ENCODE measurements around the gene RAB3GAP2.
"Not testable (repeated sequence)": the region's sequence is repeated elsewhere in the genome, so short reads cannot be mapped to it uniquely, and the experiment has no call there.

RAB3GAP2 gene

GRCh38 chr1:220170836-220171526 lies 101.3 kb downstream of the RAB3GAP2 start:
- Histone ChIP-seq H3F3A (ENCODE audit: control insufficient read depth, insufficient read depth) (no peaks in the 10 kb centered on the region), H3K27me3 (ENCODE audit: control insufficient read depth, low read length) (no peaks in the 10 kb centered on the region), H3K9me2 (replicated peaks; ENCODE audit: control insufficient read depth, low read length) (no peaks in the 10 kb centered on the region), H4K20me1 (ENCODE audit: control insufficient read depth, insufficient read depth, low read depth, low read length) (no peaks in the 10 kb centered on the region), H3K4me2 (ENCODE audit: low read length) (no peak overlapping the region), H3K4me1 (ENCODE audit: control insufficient read depth, low read length) (no peaks in the 10 kb centered on the region), H3K79me2 (ENCODE audit: control insufficient read depth, low read length) (no peaks in the 10 kb centered on the region), H3K27ac (ENCODE audit: low read depth, low read length) (no peak overlapping the region), H3K4me3 (ENCODE audit: low read length) (no peak overlapping the region), H3K9me3 (ENCODE audit: control insufficient read depth, insufficient read depth, low read length) (no peaks in the 10 kb centered on the region), H3K36me3 (ENCODE audit: control insufficient read depth, low read length) (peaks cover 66% of the 10 kb centered on the region)
- TF ChIP-seq, protein P1, sequence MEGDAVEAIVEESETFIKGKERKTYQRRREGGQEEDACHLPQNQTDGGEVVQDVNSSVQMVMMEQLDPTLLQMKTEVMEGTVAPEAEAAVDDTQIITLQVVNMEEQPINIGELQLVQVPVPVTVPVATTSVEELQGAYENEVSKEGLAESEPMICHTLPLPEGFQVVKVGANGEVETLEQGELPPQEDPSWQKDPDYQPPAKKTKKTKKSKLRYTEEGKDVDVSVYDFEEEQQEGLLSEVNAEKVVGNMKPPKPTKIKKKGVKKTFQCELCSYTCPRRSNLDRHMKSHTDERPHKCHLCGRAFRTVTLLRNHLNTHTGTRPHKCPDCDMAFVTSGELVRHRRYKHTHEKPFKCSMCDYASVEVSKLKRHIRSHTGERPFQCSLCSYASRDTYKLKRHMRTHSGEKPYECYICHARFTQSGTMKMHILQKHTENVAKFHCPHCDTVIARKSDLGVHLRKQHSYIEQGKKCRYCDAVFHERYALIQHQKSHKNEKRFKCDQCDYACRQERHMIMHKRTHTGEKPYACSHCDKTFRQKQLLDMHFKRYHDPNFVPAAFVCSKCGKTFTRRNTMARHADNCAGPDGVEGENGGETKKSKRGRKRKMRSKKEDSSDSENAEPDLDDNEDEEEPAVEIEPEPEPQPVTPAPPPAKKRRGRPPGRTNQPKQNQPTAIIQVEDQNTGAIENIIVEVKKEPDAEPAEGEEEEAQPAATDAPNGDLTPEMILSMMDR (IDR thresholded peaks at IDR 0.05; ENCODE audit: low read depth, low read length, poor library complexity, severe bottlenecking), result no peak
- no peak for TF ChIP-seq EZH2phosphoT487 (IDR thresholded peaks at IDR 0.05; ENCODE audit: borderline replicate concordance, low read length)

GRCh38 chr1:220169887-220170286 lies 102.4 kb downstream of the RAB3GAP2 start:
- H3K27me3 ChIP-seq (ENCODE audit: control insufficient read depth, low read length); H3K79me2 ChIP-seq (ENCODE audit: control insufficient read depth, low read length); H3K27ac ChIP-seq (ENCODE audit: low read depth, low read length); H4K20me1 ChIP-seq (ENCODE audit: control insufficient read depth, insufficient read depth, low read depth, low read length); H3K9me3 ChIP-seq (ENCODE audit: control insufficient read depth, insufficient read depth, low read length); H3F3A ChIP-seq (ENCODE audit: control insufficient read depth, insufficient read depth); H3K4me1 ChIP-seq (ENCODE audit: control insufficient read depth, low read length); H3K4me3 ChIP-seq (ENCODE audit: low read length); H3K4me2 ChIP-seq (ENCODE audit: low read length); H3K9me2 ChIP-seq (replicated peaks; ENCODE audit: control insufficient read depth, low read length): not testable (repeated sequence)
- peaks cover 74% of the 10 kb centered on the region for H3K36me3 ChIP-seq (ENCODE audit: control insufficient read depth, low read length)

DNA sequence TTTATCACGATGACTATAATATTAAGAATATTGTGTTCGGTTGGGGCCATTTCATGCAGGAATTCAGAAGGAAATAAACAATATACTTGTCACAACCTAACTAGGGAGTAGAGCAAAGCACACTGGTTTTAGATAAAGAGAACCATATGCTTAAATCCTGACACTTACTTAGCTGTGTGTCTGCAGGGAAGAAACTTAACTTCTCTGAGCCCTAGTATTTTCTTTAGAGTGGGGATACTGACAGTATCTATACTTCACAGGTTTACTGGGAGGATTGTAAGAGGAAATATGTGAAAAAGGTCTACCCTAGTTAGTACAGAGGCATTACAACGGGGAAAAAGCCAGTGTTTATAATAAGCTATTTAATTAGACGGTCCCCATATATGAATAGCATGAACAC lies 105.4 kb downstream of the RAB3GAP2 start:
- H4K20me1 ChIP-seq (ENCODE audit: control insufficient read depth, insufficient read depth, low read depth, low read length), result no peaks in the 10 kb centered on the region
- no peaks in the 10 kb centered on the region for H3F3A ChIP-seq (ENCODE audit: control insufficient read depth, insufficient read depth)
- no peaks in the 10 kb centered on the region for H3K9me2 ChIP-seq (replicated peaks; ENCODE audit: control insufficient read depth, low read length)
- H3K4me1 ChIP-seq (ENCODE audit: control insufficient read depth, low read length), result no peaks in the 10 kb centered on the region
- H3K27ac ChIP-seq (ENCODE audit: low read depth, low read length), result no peak overlapping the region
- H3K27me3 ChIP-seq (ENCODE audit: control insufficient read depth, low read length), result no peaks in the 10 kb centered on the region
- H3K36me3 ChIP-seq (ENCODE audit: control insufficient read depth, low read length), result peaks cover 60% of the 10 kb centered on the region
- H3K9me3 ChIP-seq (ENCODE audit: control insufficient read depth, insufficient read depth, low read length), result no peaks in the 10 kb centered on the region
- no peak overlapping the region for H3K4me3 ChIP-seq (ENCODE audit: low read length)
- no peaks in the 10 kb centered on the region for H3K79me2 ChIP-seq (ENCODE audit: control insufficient read depth, low read length)
- H3K4me2 ChIP-seq (ENCODE audit: low read length), result no peak overlapping the region
- TF ChIP-seq EZH2phosphoT487 (IDR thresholded peaks at IDR 0.05; ENCODE audit: borderline replicate concordance, low read length), result no peak
- TF ChIP-seq, protein P1 (IDR thresholded peaks at IDR 0.05; ENCODE audit: low read depth, low read length, poor library complexity, severe bottlenecking), result no peak

DNA sequence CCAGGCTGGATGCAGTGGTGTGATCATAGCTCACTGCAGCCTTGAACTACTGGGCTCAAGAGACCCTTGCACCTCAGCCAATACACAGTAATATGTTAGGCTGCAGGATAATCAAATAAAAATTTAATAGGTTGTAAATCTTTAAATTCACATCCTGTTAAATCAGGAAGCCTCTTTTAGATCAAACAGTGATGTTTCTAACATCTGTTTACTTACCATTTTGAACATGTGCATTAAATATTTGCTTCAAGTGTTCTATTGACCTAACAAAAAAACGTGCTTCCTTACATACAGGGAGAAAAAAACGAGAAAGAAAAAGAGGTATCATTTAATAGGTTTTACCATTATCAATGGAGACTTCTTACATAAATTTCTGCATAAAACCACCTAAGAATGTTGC lies 107.7 kb downstream of the RAB3GAP2 start:
- Histone ChIP-seq H3K9me2 (replicated peaks; ENCODE audit: control insufficient read depth, low read length) (no peaks in the 10 kb centered on the region), H3K4me2 (ENCODE audit: low read length) (no peak overlapping the region), H3F3A (ENCODE audit: control insufficient read depth, insufficient read depth) (no peaks in the 10 kb centered on the region), H4K20me1 (ENCODE audit: control insufficient read depth, insufficient read depth, low read depth, low read length) (no peaks in the 10 kb centered on the region), H3K36me3 (ENCODE audit: control insufficient read depth, low read length) (peaks cover 64% of the 10 kb centered on the region), H3K9me3 (ENCODE audit: control insufficient read depth, insufficient read depth, low read length) (no peaks in the 10 kb centered on the region), H3K27ac (ENCODE audit: low read depth, low read length) (no peak overlapping the region), H3K27me3 (ENCODE audit: control insufficient read depth, low read length) (no peaks in the 10 kb centered on the region), H3K4me1 (ENCODE audit: control insufficient read depth, low read length) (no peaks in the 10 kb centered on the region), H3K79me2 (ENCODE audit: control insufficient read depth, low read length) (no peaks in the 10 kb centered on the region), H3K4me3 (ENCODE audit: low read length) (no peak overlapping the region)
- no peak for TF ChIP-seq EZH2phosphoT487 (IDR thresholded peaks at IDR 0.05; ENCODE audit: borderline replicate concordance, low read length)
- TF ChIP-seq, protein P1 (IDR thresholded peaks at IDR 0.05; ENCODE audit: low read depth, low read length, poor library complexity, severe bottlenecking), result no peak
